Measurements from ENCODE around the gene LPIN2.

- no peak for TF ChIP-seq CTCF (IDR thresholded peaks at IDR 0.05; ENCODE audit: insufficient read depth, low read length, poor library complexity, severe bottlenecking)
- no peak for TF ChIP-seq EZH2phosphoT487 (conservative IDR thresholded peaks at IDR 0.05; ENCODE audit: low read length)
Measured at GRCh38 chr18:2978208-2978607, 34.7 kb downstream of the LPIN2 start.

Data from SU-DHL-6 (cell line).